SK-N-DZ (cell line): ENCODE results near the gene ERF.
A peak's percentile ranks its signal among the peaks of the same experiment; 100 is the strongest.

Experiments used
- DNase-seq: peaks from one replicate; pipeline ENCODE4 v3.0.0-alpha.2; 2015; ENCODE audit warnings: low spot score

Gene ERF

DNA sequence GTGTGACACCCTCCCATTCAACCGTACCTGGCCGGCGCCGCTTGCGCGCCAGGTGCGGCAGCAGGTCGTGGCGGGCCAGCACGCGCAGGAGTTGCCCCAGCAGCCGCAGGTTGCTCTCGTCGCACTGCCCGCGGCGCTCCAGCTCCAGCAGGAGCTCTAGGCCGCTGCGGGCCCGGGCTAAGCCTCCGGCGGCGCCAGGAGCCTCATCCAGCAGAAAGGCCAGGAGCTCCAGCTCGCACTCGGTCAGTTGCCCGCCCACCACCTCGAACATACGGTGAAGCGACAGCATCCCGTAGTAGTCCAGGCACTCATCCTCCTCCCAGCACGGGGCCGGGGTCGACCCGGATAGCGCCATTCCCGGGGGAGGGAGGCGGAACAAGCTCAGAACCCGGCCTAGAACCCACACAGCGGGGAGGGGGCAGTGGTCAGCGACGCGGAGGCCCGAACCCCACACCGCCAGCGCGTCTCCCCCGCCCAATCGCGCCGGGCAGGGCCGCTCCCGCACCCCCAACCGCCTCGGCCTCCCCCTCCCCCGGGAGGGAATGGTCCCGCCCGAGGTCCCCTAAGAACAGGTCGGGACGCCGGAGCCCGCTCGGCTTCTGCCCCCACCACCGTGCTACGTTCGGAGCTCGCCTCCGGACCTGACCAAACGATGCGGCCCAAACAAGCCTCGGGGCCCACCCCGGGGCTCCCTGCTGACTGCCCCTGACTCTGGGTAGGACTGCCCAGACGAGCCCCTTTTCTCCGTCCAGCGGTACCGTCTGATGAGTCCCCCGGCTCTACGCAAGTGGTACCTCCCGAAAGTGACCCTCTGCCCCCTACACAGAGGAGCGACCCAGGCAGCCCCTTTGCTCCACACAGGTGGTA lies 38.0 kb downstream of the ERF start:
- peak; percentile 37 for DNase-seq

DNA sequence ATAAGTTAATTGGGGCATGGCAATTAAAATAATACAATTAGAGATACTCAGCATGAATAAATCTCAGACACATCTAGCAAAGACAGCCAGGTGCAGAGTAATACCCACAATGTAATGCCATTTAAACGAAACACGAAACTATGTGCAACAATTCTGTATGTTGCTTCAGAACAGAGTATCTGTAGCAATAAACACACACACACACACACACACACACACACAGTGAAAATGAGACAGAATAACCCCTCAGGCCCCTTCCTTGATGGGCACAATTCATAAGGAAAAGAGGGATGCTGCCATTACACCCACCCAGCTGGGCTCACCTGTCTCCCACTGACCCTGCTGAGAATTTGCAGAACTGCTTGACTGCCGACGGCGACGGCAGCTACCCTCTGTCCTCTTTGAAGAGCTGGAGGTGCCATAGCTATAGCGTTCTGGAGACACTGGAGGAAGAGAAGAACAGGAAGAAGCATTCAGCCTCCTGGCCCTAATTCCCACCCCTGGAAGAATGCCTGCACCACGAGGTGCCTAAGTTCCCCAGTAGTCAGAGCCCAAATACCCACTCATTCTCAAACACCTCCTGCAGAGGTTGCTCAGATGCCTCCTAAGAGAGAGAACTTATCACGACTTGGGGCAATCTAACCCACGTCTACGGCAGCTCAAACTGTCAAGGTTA lies 40.0 kb downstream of the ERF start:
- DNase-seq: no peak

DNA sequence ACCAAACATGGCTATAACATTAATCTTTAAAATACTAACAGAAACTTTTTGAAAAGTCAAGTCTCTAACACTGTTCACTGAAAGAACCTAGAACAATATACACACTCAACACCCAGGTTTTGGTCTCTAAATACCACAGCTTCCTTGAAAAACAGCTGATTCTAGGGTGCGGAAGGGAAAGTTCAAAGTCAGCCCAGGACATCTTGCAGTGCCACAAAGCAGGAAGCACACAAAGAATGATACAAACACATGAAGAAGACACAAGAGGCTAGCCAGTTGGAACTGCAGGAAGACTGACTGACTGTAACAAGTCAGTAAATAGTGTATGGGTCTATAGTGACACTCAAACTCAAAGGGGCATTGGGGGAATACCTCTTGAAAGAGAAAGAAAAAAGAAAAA lies 42.0 kb downstream of the ERF start:
- DNase-seq: no peak

DNA sequence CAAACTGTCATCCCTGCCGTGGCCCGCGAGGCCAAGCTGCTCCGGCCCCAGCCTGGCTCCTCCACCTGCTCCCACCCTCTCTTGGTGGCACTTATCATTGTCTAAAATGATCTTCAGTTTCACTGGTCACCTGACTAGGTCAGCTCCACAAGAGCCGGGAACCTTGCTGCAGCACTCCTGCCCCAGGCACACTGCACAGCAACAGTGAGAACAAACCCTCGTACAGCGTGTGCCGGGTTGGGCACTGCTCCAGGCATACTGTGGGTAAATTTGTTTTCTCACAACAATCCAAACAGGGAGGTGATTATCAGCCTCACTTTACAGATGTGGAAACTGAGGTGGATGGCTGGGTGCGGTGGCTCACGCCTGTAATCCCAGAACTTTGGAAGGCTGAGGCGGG lies 46.3 kb downstream of the ERF start:
- no peak for DNase-seq

DNA sequence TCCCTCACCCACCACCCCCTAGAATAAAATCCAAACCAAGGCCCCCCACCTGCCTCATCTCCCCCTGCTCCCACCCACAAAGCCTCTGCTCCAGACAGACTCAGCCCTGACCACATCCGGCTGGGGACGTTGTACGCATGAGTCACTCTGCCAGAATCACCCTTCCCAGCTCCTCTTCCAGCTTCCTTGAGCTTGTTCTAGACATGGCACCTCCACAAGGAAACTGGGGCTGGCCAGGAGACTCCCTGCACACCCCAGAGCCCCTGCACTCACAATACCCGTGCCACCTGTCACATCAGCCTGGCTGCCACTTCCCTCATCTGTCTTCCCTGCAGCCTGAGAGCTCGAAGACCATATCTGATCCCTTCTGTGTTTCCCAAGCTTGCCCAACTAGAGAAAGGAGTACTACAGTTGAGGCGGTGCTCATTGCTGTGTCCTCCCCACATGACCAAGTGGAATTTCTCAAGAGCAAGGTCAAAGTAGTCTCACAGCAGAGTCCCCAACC lies 47.1 kb downstream of the ERF start:
- DNase-seq: no peak

DNA sequence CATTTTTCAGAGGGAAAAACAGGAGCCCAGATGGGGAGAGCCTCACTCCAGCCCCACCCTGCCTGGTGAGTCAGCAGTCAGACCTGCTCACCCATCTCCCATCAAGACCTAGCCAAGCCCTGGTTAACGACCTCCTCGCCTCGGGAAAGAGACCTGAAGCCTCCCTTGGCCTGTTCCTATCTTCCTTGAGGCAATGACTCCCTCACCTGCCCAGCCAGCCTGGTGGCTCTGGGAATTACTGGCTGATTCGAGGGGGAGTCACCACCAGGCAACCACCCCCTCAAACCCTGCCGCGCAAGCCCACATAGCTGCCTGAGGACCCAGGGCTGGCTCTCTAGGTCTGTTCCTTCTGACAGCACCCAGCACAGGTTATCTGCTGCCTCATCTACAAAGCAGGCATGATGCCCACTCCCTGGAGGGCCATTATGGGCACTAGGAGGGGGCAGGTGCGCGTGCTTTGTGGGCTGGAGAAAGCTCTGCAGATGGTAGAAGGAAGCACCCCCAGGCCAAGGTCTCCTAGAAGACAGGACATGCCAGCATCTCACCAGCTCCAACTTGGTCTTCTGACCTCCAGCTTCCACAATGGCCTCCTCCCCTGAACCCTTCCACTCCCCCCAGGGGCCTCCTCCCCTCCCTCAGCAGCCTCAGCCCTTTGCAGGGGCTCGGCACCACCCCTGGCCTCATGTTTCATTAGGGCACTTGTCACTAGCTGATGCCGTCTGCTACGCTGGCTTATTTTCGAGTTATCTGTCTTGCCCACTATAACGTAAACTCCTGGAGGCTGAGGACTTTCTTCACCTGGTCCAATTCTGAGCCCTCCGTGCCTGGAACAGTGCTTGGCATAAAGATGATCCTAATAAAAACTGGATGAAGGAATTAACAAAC lies 47.8 kb downstream of the ERF start:
- DNase-seq: no peak

DNA sequence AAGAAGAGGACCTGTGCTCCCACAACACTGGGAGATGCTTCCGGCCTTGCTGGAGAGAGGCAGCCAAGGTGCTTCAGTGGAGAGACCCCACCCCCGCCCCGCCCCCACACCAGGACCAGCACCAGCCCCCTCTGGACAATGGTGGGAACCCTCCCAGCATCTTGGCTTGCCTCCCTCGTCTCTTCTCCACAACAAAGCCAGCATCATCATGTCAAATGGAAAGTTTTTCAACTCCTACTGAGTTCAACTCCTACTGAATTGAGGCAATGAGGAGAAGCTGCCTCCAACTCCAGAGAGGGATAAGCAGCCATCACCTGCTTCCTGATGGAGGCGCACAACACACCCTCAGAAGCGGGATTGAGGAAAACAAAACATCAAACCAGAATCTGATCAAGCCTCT lies 50.3 kb downstream of the ERF start:
- no peak for DNase-seq

DNA sequence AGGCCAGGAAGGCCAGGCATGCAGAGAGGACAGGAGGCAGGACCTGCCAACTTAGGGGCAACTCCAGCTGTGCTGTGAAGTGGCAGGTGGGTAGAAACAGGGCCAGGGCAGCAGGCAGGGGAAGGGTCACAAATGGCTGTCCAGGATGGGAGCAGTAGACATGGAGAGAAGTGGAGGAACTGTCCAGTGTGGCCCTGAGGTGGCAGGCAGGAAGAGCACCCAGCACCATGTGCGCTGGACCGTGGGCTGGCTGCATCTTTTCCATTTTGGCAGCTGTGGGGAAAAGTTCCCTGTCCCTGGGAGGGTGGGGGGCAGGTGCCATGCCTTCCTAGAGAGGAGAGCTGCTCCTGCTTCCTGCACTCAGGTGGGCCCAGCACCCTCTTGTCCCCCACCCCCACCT lies 51.2 kb downstream of the ERF start:
- DNase-seq: no peak

DNA sequence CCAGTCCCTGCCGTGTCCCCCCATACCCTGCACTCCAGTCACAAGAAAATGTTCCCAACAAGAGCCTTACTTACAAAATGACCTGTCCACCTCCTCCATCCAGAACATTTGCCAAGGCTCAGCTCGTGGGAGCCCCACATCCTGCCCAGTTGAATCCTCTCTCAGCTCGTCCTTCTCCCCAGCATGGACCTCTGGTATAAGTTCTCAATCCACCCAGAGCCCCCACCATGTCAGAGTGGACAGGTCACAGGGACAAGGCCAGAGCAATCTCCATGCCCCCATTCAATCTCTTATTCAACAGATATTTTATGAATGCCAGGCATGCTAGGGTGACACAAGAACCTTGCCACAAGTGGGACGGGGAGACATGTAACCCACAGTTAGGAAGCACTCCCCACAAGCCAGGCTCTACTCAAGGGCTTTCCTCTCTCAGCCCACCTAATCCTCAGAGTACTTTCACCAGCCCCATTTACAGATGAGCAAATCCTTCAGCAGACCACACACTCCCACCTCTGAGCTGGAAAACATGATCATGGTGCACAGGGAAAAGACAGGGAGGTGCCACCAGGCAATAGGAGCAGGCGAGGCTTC lies 52.5 kb downstream of the ERF start:
- DNase-seq: no peak

DNA sequence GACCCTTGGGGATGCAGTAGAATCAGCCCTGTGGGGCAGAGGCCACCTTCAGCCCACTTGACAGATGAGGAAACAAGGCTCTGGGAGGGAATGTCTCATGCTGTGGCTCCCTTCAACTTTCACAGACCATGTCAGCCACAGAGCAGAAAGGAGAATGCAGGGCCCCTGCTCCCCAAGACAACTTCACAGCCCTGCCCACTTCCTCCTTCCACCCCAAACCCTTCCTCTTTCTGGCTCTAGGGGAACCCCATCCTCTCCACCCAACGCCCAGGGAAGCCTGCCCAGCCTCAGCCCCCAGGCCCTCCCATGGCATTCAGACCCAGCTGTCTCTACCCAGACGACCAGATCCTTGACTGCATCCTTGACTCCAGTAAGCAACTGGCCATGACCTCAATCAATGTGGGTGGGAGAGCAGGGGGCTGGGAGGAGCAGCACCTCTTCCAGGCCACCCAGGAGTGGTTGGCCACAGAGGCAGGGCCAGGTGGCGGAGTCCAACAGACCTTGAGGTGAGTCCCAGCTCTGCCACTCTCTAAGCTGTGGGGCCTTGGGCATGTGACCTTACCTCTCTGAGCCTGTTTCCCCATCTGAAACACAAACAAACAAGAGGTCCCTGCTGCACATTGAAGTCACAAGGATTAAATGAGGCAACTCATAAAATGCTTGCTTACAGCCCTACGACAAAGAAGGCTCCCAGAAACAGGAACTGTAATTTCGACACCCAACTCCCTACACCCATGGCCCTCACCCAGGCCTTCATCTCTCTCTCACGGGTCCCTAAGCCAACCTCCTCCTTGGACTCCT lies 53.2 kb downstream of the ERF start:
- no peak for DNase-seq

DNA sequence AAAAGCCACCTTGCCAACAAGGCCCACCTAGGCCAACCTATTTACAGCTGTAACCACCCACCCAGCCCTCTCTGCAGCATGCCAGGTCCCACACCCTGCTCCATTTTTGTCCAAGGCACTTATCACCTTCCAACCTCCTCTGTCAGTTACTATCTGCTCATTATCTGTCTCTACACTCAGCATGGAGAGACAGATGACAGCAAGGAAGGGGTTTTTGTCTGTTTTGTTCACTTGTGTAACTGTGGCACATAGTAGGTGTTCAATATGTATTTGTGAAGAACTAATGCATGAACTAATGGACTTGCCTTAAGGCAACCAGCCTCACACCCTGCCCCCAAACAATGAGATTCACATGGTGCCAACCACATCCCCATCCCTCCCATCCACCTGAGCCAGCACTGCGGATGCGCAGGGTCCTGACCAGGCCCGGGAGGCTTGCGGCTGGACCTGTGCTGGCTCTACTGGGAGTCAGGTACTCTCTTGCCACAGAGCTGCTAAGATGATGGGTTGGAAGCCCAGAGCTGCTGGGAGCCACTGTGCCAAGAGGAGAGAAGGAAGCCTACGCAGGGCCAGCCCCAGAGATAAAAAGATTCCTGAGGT lies 54.7 kb downstream of the ERF start:
- DNase-seq: no peak

DNA sequence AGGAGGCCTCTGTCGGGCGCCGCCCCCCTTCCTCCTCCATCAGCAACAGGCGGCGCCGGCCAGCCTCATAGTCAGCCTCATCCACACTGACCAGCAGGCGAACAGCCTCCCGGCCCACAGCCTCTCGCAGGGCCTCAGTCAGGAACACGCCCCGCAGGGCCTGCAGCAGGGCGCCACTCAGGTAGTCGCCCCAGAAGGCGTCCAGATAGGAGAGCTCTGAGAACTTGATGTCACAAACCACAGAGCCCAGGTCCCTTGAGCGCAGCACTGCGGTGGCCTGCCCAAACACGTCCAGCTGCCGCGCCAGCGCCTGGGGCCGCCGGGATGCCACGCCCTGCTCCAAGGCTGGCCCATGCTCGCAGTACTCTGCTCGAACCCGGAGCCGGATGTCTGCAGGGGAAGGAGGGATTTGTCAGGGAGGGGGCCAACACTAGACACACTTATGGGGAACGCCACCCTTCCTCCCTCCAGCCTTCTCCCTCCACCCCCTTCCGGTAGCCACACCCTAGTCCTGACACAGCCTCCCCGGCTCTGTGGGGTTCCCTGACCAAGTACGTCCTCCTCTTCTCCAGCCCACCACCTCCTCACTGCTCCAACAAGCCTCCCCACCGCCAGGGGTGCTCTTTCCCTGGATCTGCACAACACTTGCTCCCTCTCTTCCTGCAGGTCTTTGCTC lies 55.4 kb downstream of the ERF start:
- no peak for DNase-seq

DNA sequence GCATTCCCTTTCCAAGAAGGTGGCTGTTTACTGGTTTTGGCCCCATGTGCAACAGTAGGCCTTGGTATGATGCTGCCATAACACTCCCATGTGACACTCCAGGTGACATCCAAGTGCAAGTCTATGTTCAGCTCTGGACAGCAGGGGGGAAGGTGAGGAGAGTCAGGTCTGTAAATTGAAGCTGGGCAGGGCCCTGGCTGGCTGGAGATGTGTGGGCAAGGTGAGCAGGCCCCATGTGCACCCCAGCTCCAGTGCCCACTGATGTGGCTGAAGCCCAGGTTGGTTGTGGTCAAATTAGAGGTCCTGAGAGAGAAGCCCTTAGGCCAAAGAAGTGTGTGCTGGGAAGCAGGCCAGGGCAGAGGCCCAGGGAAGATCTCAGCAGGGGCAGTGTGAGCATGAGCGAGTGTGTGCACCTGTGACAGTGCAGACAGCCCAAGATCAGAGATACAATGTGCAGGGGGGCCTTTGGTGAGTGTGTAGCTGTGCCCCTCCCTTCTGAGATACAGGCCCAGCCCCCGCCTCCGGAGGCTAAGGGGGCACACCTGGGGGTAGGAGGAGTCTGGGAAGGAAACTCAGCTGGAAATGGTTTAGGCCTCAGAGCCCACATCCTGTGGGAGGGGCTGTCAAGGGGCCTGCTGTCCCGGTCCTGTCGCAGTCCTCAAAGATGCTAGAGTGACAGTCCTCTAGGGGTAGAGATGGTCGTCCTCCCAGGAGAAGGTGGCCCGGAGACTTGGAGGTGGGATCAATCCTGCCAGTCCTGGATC lies 56.1 kb downstream of the ERF start:
- no peak for DNase-seq
